ENCODE results near the gene MRPL41.
"Not testable (repeated sequence)": the region's sequence is repeated elsewhere in the genome, so short reads cannot be mapped to it uniquely, and the experiment has no call there.

Gene MRPL41

DNA sequence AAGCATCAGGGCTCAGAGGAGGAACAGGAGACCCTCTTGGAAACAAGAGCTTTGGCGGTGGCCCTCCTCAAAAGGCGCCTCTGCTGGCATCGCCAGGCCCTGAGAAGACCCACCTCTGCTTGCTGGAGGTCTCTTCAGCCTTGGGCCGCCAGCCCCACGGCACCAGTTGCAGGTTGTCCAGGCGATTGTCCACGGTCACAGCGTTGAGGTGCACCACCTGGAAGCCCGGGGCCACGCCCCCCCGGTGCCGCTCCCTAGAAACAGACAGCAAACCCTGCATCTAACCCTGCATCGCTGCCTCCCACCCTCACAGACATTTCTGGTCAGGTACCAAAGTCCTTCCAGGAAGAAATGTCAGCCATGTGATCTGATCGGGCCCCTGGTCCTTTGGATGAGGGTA lies 35.2 kb downstream of the MRPL41 start:
- DNase-seq, result no peak

- DNase-seq, result no peak
These were observed 36.6 kb downstream of the MRPL41 start for GRCh38 chr9:137588311-137588710.

DNA sequence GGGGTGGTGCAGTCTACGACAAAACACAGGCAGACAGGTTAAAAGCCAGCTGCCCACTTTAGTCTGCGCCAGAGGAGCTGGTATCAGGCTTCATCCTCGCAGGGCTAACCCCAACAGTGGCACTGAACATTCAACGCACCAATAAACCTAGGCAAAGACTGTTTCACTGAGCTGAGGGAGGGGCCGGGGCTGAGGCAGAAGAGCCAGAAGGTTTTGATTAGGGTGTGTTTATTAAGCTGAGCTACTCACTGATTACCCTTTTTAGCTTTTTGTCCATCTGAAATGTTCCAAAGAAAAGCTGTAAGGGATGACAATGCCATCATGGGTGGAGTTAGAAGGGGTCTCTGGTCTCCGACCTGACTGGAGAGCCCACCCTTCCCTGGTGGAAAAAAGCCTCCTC lies 37.2 kb downstream of the MRPL41 start:
- no peak for DNase-seq

DNA sequence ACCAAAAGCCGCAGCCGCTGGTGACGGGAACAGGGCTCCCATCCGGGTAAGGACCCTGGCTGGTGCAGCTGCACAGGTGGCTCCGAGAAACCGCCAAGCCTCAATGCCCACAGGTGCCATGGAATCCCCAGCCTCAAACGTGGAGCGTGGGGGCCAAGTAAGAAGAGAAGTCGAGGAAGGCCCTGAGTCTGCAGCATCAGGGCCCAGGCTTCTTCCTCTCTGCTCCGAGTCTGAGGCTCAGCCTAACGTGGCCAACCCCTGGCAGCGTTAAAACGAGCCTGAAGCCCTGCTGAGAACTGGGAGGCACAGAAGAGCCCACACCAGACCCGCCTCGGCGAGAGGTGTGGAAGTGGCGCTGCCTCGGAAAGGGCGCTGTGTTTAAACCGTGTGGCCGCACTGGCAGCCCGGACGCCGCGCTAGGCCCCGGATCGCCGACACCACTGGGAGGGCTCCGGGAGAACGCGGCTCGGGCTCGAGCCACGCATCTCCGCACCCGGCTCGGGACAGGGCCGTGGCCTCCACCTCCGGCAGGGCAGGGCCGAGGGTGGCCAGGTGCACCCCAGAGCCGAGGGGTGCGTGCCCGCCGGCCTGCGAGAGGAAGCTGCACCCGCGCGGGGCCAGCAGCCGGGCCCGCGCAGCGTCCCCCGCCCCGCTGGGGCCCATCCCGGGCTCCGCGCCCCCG lies 37.9 kb downstream of the MRPL41 start:
- DNase-seq, result peak; percentile 26 to 55 (median 31)

GRCh38 chr9:137590123-137590468 lies 38.4 kb downstream of the MRPL41 start:
- DNase-seq, result no peak

DNA sequence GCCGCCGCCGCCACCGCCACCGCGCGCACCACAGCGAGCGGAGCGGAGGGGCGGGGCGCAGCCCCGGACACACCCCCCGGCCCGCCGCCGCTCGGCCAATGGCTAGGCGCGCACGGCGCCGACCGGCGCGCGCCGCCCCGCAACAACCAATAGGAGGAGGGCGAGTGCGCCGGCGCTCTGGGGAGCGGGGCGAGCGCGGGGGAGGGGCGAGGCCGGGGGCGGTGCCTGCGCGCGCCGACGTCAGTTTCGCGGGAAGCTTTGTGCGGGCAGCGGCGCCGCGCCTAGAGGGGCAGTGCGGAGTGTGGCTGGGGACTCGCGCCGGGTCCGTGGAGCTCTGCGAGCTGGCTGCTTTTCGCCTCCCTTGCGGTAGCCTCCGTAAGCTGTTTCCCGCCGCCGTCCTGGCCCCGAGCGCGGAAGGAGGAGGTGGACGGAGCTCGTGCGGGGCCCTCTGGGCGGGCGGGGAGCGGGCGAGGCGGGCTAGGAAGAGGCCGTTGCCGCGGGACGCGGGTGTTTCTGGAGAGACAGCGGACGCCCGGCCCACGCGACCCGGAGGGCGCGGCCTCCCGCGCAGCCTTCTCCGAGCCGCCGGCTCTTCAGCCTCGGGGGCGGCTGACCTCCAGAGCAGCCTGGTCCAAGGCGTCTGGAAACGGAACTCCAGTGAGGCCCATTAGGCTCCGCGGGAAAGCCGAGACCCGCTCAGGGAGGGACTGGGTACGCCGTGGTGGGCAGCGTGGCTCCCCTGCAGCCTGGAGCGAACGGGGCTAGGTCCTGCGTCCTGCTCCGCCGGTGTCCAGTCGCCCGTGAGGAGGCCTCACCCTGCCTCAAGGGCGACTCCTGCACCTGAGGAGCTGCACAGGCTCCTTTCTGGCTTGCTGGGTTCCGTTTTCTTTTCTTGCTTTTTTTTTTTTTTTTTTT lies 39.0 kb downstream of the MRPL41 start, which contains the start of gene ZMYND19:
TSS of gene ZMYND19 (minus strand) at position 44 of the 915 bp plus-strand sequence. CDS start 249 bp downstream, outside the sequence.
- DNase-seq, result peak; percentile 95 to 98 (median 97)

- DNase-seq, result peak; percentile 28 to 67 (median 52)
These were observed 41.1 kb downstream of the MRPL41 start for GRCh38 chr9:137592767-137593166.

DNA sequence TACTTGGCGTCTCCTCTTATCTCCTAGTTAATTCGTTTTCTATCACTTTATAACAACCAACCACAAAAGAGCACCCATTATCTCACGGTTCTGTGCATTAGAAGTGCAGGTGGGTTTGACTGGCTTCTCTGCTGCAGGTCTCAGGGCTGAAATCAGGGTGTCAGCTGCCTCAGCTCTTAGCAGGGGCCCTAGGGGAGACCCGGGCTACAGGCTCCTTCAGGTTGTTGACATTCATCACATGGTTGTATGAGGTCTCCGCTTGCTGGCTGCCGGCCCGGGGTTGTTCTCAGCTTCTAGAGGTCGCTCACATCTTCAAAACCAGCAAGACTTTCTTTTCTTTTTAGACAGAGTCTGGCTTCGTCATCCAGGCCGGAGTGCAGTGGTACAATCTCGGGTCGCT lies 41.5 kb downstream of the MRPL41 start:
- no peak for DNase-seq

DNA sequence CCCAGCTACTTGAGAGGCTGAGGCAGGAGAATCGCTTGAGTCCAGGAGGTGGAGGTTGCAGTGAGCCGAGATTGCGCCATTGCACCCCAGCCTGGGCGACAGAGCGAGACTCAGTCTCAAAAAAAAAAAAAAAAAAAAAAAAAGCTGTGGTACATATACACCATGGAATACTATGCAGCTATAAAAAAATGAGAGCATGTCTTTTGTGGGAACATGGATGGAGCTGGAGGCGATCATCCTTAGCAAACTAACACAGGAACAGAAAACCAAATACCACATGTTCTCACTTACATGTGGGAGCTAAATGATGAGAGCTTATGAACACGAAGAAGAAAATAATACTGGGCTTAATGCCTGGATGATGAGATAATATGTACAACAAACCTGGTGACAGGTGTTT lies 44.9 kb downstream of the MRPL41 start:
- DNase-seq, result not testable (repeated sequence)

DNA sequence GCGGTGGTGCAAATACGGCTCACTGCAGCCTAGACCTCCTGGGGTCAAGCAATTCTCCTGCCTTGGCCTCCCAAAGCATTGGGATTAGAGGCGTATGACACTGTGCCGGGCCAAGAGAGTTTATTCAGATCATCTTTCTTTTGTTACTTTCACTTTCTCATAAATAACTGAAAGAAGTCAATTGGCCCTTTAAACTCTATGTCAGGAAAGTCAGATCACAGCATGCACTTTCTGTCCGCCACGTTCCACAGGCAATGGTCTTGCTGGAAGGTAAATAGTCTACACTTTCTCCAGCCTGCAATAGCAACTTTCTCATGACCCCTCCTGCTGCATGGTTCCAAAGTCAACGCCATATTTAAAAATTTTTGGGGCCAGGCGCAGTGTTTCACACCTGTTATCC lies 47.3 kb downstream of the MRPL41 start:
- no peak for DNase-seq
